A549 treated with AZD9567 at 1 μM for 4 hours (cell line): ENCODE results near the gene TRNP1. TPM values are rescaled to one million over a fixed set of nuclear protein-coding genes. Genes with fewer than 3 reads are reported as not detected.

ENCODE experiments used
- total RNA-seq: library from RNA; stranded (reverse); fragments of 200-300 nt; extraction: Qiagen RNA extraction; gene quantifications from 5 replicates; pipeline ENCODE4 v1.2.3, GENCODE V29; 2022; ENCODE audit not compliant: insufficient read depth

The TRNP1 gene
- total RNA-seq = 188 to 268 TPM (median 262 TPM) in 5 replicates

GRCh38 chr1:26993237-26994019, at the start of gene TRNP1:
TRNP1 (plus strand) TSS chr1:26993692; CDS start chr1:26993787, 95 bp downstream.

DNA sequence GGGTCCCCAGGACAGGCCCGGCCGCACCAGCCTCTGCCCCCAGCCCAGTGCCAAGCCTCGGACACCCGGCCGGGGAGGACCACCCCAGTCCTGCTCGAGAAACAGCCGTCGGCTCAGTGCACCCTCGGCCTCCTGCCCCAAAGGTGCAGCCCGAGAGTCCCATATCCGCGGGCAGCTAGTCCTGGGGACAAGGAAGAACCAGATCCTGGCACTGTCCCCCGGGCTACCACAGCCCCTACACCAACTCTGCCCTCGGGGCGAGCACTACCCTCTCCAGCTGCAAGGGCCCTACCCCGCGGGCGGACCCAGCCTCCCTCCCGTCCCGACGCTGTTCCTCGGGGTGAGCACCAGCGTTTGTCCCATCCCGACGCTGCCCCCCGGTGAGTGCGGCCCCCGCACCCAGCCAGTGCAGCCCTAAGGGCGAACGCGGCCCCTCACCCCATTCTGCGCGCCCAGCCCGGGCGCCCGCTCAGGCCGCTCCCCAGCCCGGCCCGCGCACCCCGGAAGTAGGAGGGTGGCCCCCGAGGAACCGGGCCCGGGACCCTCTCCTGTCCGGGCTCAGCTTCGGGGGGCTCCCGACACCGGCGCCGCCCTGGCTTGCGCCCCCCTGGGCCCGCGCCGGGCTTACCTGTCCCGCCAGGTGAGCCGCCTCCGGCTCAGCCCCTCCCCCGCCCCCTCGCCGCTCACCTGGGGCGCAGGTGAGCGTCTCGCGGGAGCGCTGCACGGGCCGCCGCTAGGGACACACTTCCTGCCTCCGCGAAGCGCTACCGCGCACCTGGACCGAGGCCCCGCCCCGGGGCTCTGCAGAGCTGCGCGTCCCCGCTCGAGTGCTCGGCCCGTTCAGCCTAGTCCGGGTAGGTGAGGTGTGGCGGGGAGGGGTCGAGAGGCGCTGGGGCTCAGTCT, 33.5 kb upstream of the TRNP1 start, which contains the start of gene KDF1:
TSS of gene KDF1 (minus strand) at position 747 of the 903 bp plus-strand sequence. CDS start 8,088 bp downstream, outside the sequence.

Other genes with a start within 250 kb of the TRNP1 start
- gene PIGV, start 205.7 kb upstream of the TRNP1 start, total RNA-seq = 5.2 to 10.8 TPM (median 6.2 TPM) in 5 replicates
- gene ZDHHC18, start 167.0 kb upstream of the TRNP1 start, total RNA-seq = 37.8 to 41.1 TPM (median 39.8 TPM) in 5 replicates
- gene SFN, start 130.5 kb upstream of the TRNP1 start, total RNA-seq = 451 to 650 TPM (median 573 TPM) in 5 replicates
- gene GPN2, start 103.4 kb upstream of the TRNP1 start, total RNA-seq = 27.0 to 32.6 TPM (median 28.5 TPM) in 5 replicates
- gene GPATCH3, start 93.2 kb upstream of the TRNP1 start, total RNA-seq = 9.7 to 10.3 TPM (median 10.0 TPM) in 5 replicates
- gene NR0B2, start 79.7 kb upstream of the TRNP1 start, total RNA-seq = 0.09 to 0.12 TPM (median 0.11 TPM) in 3 of 5 replicates, not detected in the others
- gene NUDC, start 71.9 kb upstream of the TRNP1 start, total RNA-seq = 117 to 144 TPM (median 127 TPM) in 5 replicates
- gene KDF1, start 33.2 kb upstream of the TRNP1 start, total RNA-seq = 0.05 to 0.15 TPM (median 0.13 TPM) in 3 of 5 replicates, not detected in the others
- 0.87 to 1.2 TPM (median 1.0 TPM) in 4 of 5 replicates, not detected in the other for gene TENT5B, start 19.2 kb downstream of the TRNP1 start, total RNA-seq
- 11.6 to 16.8 TPM (median 14.9 TPM) in 5 replicates for gene SLC9A1, start 161.4 kb downstream of the TRNP1 start, total RNA-seq
- gene WDTC1, start 240.9 kb downstream of the TRNP1 start, total RNA-seq = 6.3 to 9.2 TPM (median 7.0 TPM) in 5 replicates